Retina (tissue), 1 donor: ENCODE measurements around the gene PTPRE.

Source experiments
- DNase-seq: peaks from one replicate; pipeline ENCODE4 v3.0.0-alpha.2; 2016

PTPRE gene

GRCh38 chr10:127884501-127884900, 22.4 kb upstream of the PTPRE start:
- no peak for DNase-seq

GRCh38 chr10:127886371-127887051, 20.4 kb upstream of the PTPRE start:
- DNase-seq = no peak

GRCh38 chr10:127887541-127888415, 19.1 kb upstream of the PTPRE start:
- DNase-seq = no peak

- DNase-seq = no peak
These were observed 18.2 kb upstream of the PTPRE start for GRCh38 chr10:127888521-127889312.

- DNase-seq = no peak
These were observed 17.2 kb upstream of the PTPRE start for GRCh38 chr10:127889605-127890195.

- no peak for DNase-seq
These were observed 16.7 kb upstream of the PTPRE start for GRCh38 chr10:127890216-127890615.

GRCh38 chr10:127890832-127891334, 16.0 kb upstream of the PTPRE start:
- DNase-seq = no peak

GRCh38 chr10:127892743-127893142, 14.2 kb upstream of the PTPRE start, which contains the start of gene CLRN3:
Gene CLRN3 (minus strand): TSS chr10:127892941. CDS start chr10:127892784, 157 bp downstream.
- DNase-seq = no peak

GRCh38 chr10:127894146-127894545, 12.8 kb upstream of the PTPRE start:
- no peak for DNase-seq

- DNase-seq = no peak
These were observed 10.3 kb upstream of the PTPRE start for GRCh38 chr10:127896590-127896989.

- no peak for DNase-seq
These were observed 9.7 kb upstream of the PTPRE start for GRCh38 chr10:127897177-127897576.

- no peak for DNase-seq
These were observed 7.0 kb upstream of the PTPRE start for GRCh38 chr10:127899766-127900387.

- DNase-seq = no peak
These were observed 3.1 kb upstream of the PTPRE start for GRCh38 chr10:127903789-127904188.

- no peak for DNase-seq
These were observed 2.4 kb upstream of the PTPRE start for GRCh38 chr10:127904311-127905000.

- DNase-seq = no peak
These were observed 1.7 kb upstream of the PTPRE start for GRCh38 chr10:127905001-127905847.

- no peak for DNase-seq
These were observed 1.0 kb upstream of the PTPRE start for GRCh38 chr10:127905848-127906261.

- peak; percentile 64 for DNase-seq
These were observed 655 bp downstream of the PTPRE start for GRCh38 chr10:127907411-127908105.

- no peak for DNase-seq
These were observed 1.4 kb downstream of the PTPRE start for GRCh38 chr10:127908106-127908958.

- no peak for DNase-seq
These were observed 2.0 kb downstream of the PTPRE start for GRCh38 chr10:127908959-127909267.
